Gastroesophageal sphincter (tissue), 4 donors: Measurements from ENCODE around the gene RABL2A. TPM values are rescaled to one million over a fixed set of nuclear protein-coding genes. Genes with fewer than 3 reads are reported as not detected.
"Not testable (repeated sequence)": the region's sequence is repeated elsewhere in the genome, so short reads cannot be mapped to it uniquely, and the experiment has no call there.

Experiments used
- ATAC-seq: fragments of 150-250 bp; one replicate; pipeline ENCODE4 v1.9.1; 2016; ENCODE audit warnings: mild to moderate bottlenecking, moderate library complexity
- H3K27ac ChIP-seq, 4 donors: fragments of 200-600 bp; sonication (generic) in 3 of 4; 1 replicate in 3 of 4; 2 replicates in 1 of 4; pipeline ENCODE4 v1.5.1; 2016 to 2019
- H3K27me3 ChIP-seq: fragments of 200-600 bp; sonication (generic); one replicate; pipeline ENCODE4 v1.5.1; 2019
- H3K36me3 ChIP-seq, 2 donors: fragments of 200-600 bp; sonication (generic); one replicate each; pipeline ENCODE4 v1.5.1; 2019; ENCODE audit warnings: control low read depth in 1 of 2
- H3K4me1 ChIP-seq, 3 donors: fragments of 200-600 bp; sonication (generic); 1 replicate in 2 of 3; 2 replicates in 1 of 3; pipeline ENCODE4 v1.5.1; 2016 to 2019; ENCODE audit warnings: control low read depth in 2 of 3
- H3K4me3 ChIP-seq, 2 donors: fragments of 200-600 bp; sonication (generic); one replicate each; pipeline ENCODE4 v1.5.1; 2019; ENCODE audit warnings: mild to moderate bottlenecking in 1 of 2, moderate library complexity in 1 of 2
- H3K9me3 ChIP-seq, 3 donors: fragments of 200-600 bp; sonication (generic); one replicate each; pipeline ENCODE4 v1.5.1; 2017 to 2019; ENCODE audit warnings: control low read depth in 2 of 3
- CTCF ChIP-seq, 4 experiments: fragments of 200-600 bp in 2 of 4; fragments of 450-650 bp in 2 of 4; sonication (generic) in 1 of 4; IDR thresholded peaks; one replicate each; pipeline ENCODE4 v1.5.1; 2017 to 2019; ENCODE audit warnings: antibody characterized with exemption in 4 of 4, mild to moderate bottlenecking in 2 of 4, moderate library complexity in 2 of 4
- WGBS, 2 donors: methylation state at CpG; one replicate each; pipeline ENCODE4 v1.1.5; 2018; ENCODE audit warnings: low coverage in 1 of 2; 5-methylcytosine and 5-hydroxymethylcytosine counted together
- small RNA-seq, 4 donors: library from RNA; depleted of rRNA; stranded (forward); fragments of <200 nt; gene quantifications; one replicate each; pipeline ENCODE3, GENCODE V24; 2016
- total RNA-seq, 4 donors: library from RNA; depleted of rRNA; stranded (reverse); fragments of >200 nt; gene quantifications; one replicate each; pipeline ENCODE4 v1.1.0, GENCODE V29; 2016

Gene RABL2A
- total RNA-seq, 4 donors from 2014 or later, result 3.0 to 19.9 (median 14.1) TPM

- H3K27ac ChIP-seq, result no peak overlapping the region
- ATAC-seq, result no peak
- H3K27me3 ChIP-seq, result no peaks in the 10 kb centered on the region
- no peaks in the 10 kb centered on the region for H3K9me3 ChIP-seq
- H3K4me1 ChIP-seq, result no peaks in the 10 kb centered on the region
- no peak for TF ChIP-seq CTCF (IDR thresholded peaks at IDR 0.05)
- WGBS, 2 donors, result 78 to 83% methylated on average over 1 to 2 of the region's 2 CpGs
- H3K36me3 ChIP-seq, result no peaks in the 10 kb centered on the region
- no peak overlapping the region for H3K4me3 ChIP-seq
Measured at GRCh38 chr2:113686537-113686936, 59.5 kb downstream of the RABL2A start.

GRCh38 chr2:113690871-113691270 is 63.8 kb downstream of the RABL2A start:
- H3K36me3 ChIP-seq, H3K4me1 ChIP-seq, H3K9me3 ChIP-seq, H3K4me3 ChIP-seq, ATAC-seq, H3K27me3 ChIP-seq, H3K27ac ChIP-seq: not testable (repeated sequence)
- whole genome bisulfite sequencing, 2 donors, result 60 to 62% methylated on average over 3 of the region's 3 CpGs

Small RNAs within 50 kb of the gene (small RNA-seq; reads per million reads assigned to genes)
- gene MIR1302-3 (0 reads per million in 4 donors), gene RNU6-744P (0 reads per million in 4 donors)

Other genes starting within 250 kb of the RABL2A start
- gene ZNG1B, start 189.6 kb upstream of the RABL2A start, total RNA-seq, result 10 to 100 TPM; 20.8 to 49.2 (median 36.7) TPM
- under 1 TPM in 1 of 4 donors, not detected in 3; 0.50 TPM for gene FOXD4L1, start 128.6 kb upstream of the RABL2A start, total RNA-seq
- 10 to 100 TPM; 42.5 to 90.3 (median 49.2) TPM for gene SLC35F5, start 129.4 kb downstream of the RABL2A start, total RNA-seq